Mammary microvascular endothelial cell (primary cell): Measurements from ENCODE around the gene ZNF660. TPM values are rescaled to one million over a fixed set of nuclear protein-coding genes. Genes with fewer than 3 reads are reported as not detected.

Source experiments
- total RNA-seq: library from RNA; depleted of rRNA; stranded (reverse); fragments of >200 nt; gene quantifications from 2 replicates; pipeline ENCODE4 v1.2.3, GENCODE V29; 2015

Gene ZNF660
- total RNA-seq = 0.33 and 0.49 TPM in 2 replicates

DNA sequence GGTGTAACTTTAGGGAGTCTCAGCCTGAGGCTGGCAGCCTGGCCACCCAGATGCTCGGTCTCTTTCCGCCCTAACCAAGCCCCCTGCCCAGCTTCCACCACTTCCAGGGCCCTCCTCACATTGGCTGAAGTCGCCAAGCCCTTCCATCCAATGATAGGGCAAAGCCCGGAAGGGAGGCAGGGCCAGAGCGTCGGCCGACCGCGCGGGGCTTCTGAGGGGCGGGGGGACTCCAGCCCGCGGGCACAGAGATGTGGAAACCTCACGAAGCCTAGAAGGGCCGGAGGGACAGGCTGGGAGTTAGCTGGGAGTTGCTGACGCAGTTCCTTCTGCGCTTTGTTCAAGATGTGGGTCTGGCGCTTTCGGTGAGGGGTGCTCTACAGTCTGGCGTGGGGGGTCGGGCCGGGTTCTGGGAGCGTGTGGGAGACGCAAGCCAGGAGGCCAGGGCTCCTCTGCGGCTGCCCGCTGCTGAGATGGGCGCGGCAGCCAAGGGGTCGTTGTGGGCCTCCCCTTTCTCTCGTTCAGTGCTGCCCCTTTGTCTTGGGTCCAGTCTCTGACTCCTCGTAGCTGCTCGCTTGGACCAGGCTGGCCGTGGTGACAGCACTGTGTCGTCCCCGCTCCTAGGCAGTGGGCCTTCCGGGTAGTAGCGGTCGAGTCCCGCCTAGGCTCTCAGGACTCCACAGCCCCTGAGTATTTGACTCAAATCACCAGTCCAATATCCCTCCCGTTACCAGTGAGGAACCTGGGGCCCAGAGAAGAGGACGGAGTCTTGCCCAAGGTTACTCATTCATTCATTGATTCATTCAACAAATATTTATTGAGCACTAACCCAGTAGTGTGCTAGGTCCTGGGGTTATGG is at the start of gene ZNF660:
TSS of gene ZNF660 (plus strand) at position 319 of the 856 bp plus-strand sequence. CDS start 9,230 bp downstream, outside the sequence.

GRCh38 chr3:44554626-44555592 is 29.9 kb upstream of the ZNF660 start, which contains the start of gene ZKSCAN7:
Gene ZKSCAN7, plus strand, starts transcription at chr3:44555193. Its CDS starts 1,855 bp downstream, at chr3:44557048.

DNA sequence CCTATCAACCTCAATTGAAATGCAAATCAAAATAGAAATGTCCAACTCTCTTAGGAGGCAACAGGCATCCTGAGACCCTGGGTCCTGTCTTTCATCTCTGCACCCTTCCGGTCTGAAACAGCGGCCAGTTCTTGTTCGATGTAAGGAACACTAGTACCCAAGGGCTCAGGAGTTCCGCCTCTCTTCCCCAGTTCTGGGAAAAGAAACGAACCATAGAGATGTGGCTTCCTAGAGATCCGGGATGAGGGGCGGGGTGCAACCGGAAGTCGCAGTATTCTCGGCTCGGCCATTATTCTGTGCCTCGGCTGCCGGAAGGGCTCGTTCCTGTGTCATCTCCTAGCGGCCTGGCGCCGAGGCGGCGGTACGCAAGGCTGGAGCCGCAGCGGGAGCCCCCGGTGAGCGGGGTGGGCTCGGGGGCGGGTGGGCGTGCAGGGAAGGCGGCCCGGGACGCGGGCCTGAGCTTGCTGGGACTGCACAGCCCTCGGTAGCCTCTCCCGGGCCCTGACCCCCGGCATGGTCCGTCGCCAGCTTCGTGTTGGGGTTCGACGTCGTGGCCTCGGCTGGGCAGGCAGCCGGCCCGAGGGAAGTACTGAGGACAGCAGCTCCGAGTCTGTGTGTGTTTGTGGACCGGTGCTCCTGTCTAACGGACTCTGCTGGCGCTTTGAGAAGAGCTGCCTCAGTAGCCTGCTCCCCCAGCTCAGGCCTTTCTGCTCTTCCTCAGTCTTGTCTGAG is 40.2 kb downstream of the ZNF660 start, which contains the start of gene ZNF197:
TSS of gene ZNF197 (plus strand) at position 288 of the 732 bp plus-strand sequence. CDS start 4,119 bp downstream, outside the sequence.

DNA sequence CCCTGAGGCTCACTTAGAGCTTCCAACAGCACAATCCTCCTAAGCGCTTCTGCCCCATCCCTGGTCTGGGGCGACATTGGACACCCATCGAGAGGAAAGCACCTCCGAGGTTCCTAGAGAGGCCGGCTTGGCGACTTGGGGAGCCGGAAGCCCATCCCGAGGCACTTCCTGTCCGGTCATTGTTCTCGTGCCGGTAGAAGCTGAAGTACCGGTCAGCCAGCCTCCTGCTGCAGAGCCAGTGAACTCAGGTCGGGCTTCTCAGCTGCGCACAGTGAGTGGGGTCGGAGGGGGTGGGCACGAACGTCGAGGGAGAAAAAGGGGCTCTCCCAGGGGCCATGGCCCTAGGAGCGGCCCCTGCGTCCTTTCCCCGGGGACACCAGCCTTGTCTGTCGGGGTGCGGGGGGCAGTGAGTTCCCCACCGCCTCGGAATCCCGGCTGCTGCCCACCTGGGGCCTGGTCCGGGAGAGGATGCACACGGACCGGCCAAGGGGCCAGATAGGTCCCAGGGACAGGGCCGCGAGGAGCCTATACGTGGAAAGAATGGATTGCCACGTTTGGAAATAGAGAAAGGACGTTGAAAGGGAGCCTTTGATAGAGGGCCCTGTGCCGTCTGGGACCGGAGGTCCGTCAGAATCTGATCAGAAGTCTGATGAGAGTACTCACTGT is 63.9 kb downstream of the ZNF660 start, which contains the start of gene ZNF35:
TSS of gene ZNF35 (plus strand) at position 169 of the 666 bp plus-strand sequence. CDS start 2,336 bp downstream, outside the sequence.

Other genes starting within 250 kb of the ZNF660 start
- gene TCAIM, start 246.2 kb upstream of the ZNF660 start, total RNA-seq = 24.1 and 26.8 TPM in 2 replicates
- 3.2 and 3.8 TPM in 2 replicates for gene ZNF445, start 107.3 kb upstream of the ZNF660 start, total RNA-seq
- 1.00 and 1.8 TPM in 2 replicates for gene ZKSCAN7, start 29.8 kb upstream of the ZNF660 start, total RNA-seq
- 4.4 and 5.5 TPM in 2 replicates for gene ZNF197, start 40.1 kb downstream of the ZNF660 start, total RNA-seq
- 11.9 and 12.9 TPM in 2 replicates for gene ZNF35, start 63.8 kb downstream of the ZNF660 start, total RNA-seq
- gene ZNF502, start 127.7 kb downstream of the ZNF660 start, total RNA-seq = 2.0 and 3.0 TPM in 2 replicates
- gene ZNF501, start 144.7 kb downstream of the ZNF660 start, total RNA-seq = 3.0 and 3.7 TPM in 2 replicates
- 18.3 and 18.7 TPM in 2 replicates for gene KIAA1143, start 176.7 kb downstream of the ZNF660 start, total RNA-seq
- 10.7 and 13.8 TPM in 2 replicates for gene KIF15, start 176.8 kb downstream of the ZNF660 start, total RNA-seq